NCI-H748 treated with DMSO at 0.1 percent for 48 hours (cell line): ENCODE data around the gene BNC1.
"Not testable (repeated sequence)": the region's sequence is repeated elsewhere in the genome, so short reads cannot be mapped to it uniquely, and the experiment has no call there.

ENCODE experiments used
- DNase-seq: peaks from one replicate; lab custom pipeline; 2025; lab: John Stamatoyannopoulos, UW

The BNC1 gene

DNA sequence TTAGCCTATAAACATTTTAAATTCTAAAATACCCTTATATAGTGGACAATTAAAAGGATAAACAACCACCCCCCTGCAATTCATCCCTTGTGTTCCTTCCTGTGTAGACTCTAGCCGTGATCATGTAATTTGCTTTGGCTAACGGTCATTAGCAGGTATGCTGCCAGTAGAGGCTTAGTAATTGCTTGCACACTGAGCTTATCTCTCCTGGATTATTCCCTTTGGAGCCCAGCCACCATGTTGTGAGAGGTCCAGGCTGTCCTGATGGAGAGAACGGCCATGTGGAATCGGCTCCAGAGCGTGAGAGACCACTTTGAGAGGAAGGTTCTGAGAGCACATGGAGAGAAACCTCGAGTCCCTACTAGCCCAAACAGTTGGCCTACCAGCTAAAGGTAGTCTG is 11.0 kb upstream of the BNC1 start:
- DNase-seq = no peak

DNA sequence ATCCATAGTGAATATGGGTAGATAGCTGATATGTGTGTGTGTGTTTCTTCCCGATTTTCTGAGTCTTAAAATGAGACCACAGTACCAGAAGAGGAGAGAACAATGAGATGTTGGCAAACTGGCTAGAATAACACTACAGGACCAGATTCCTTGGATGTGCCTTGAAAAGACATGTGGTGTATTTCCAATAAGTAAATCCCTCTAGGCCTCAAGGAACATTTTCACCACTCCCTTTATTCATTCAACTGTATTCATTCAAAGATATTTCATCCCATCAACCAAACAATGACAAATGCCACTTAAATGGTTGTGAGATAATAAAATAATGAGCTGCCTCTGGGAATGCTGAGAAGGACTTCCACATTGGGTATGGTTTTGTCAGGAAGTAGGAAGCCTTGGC is 8.7 kb upstream of the BNC1 start:
- DNase-seq = no peak

DNA sequence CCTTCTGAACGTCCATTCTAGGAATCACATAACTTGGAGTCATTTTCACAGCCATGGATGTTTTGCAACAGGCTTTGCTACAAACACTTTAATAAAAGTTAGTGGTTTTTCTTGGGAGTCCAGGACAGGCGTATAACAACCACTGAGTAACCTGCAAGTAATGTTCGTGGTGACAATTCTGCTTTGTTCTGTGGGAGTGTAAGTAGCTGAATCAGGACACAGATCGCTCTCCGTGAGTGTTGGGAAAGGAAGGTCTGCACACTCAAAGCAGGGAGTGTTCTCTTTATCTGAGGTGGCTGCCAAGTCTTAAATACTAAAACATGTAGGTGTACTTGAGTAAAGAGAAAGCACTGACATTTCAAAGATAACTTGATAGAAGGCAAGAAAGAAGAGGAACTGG is 7.9 kb upstream of the BNC1 start:
- DNase-seq = no peak

DNA sequence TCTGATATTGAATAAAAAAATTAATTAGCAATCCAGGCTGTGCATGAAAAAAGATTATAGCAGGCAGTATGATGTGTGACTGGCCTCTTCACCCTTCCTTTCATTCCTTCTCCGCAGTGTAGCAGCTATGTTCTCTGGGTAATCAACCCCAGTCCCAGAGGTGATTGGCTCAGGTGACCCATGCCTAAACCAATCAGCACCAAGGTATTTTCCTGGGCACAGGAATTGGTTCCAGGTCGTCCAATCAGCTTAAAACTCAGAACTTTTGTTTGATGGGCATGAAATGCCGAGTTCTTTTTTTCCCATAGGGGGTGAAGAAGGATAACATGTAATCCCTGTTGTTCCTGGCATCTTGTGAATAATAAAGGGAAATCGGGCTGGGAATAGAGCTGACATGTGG is 5.8 kb upstream of the BNC1 start:
- DNase-seq = no peak

DNA sequence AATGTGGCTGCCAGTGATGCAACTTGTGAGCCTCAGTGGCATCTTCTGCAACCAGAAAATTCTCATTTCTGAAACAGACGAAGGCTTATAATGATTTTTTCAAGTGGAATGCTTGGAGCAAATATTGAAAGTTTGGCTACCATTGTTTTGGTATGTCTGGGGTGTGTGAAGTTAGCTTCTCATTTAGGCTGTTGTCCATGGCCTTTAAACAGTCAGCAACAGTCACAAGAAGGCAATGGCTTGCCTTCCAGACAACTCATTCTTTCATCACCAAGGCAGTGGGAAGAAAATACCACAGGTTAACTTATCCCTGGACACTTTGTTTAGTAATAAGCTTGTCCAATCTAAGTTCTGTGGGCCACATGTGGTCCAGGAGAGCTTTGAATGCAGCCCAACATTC is 4.7 kb upstream of the BNC1 start:
- no peak for DNase-seq

DNA sequence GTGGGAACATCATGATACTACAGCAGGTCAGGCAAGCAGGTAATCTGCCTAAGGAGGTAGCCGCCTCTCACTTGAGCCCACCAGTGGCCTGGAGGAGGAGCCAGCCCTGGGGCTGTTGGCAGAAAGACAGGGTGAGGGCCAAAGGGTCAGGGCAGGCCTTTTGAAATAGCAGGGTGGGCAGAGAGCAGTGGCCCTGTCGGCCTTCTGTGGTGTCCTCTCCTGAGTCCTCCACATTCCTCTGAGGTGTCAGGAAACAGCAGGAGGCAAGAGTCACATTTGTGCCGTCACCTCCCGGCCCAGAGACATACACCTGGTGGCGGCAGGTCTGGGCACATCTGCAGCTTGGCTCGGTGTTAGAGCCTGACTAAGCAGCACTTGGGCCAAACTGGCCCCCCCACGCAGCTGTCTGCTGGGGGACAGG is 3.9 kb upstream of the BNC1 start:
- no peak for DNase-seq

DNA sequence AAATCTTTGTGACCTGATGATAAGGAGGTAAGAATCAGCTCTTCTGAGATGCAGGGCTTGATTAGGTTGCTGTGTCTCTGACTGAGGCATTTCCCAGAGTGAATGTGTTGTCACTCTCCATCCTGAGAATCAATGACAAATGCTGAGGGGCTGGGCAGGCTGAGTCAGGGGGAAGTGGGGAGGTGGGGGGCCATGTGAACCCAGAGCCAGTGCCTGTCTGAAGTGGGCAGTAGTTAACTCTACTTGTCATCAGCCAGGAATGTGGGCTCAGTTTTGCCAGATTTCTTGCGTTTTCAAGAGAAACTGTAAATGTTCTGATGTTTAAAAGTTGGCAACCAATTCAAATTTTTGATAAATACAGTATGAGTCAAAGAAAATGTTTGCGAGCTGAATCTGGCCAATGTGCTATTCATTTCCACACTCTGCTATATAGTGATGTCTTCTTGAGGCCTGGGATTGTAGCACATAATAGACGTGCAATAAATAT is 3.1 kb upstream of the BNC1 start:
- DNase-seq = no peak

DNA sequence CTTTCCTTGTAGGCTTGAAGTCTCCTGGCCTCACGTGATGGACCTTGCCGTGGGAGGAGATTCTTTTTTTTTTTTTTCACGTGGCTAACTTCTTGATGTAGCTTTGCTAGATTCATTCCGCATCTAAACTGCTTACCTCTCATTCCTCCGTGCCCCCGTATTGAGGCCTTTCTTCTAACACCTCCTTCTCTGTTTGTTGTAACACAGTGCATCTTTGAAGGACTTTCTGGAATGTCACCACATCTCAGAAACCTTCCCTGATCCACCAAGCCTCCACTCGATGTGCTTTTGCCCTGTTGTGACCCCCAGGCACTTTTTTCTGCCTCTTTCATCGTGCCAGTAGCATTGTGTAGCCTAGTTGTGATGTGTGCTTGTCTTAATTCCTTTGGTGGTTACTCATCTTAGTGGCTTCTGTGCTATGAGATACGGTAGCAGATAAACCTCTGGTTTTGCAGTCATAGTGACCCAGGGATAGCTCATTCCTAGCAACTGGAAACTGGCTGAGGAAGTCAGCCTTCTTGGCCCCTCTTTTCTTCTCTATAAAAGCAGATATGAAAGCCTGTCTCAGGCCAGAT is 1.6 kb upstream of the BNC1 start:
- DNase-seq = no peak

DNA sequence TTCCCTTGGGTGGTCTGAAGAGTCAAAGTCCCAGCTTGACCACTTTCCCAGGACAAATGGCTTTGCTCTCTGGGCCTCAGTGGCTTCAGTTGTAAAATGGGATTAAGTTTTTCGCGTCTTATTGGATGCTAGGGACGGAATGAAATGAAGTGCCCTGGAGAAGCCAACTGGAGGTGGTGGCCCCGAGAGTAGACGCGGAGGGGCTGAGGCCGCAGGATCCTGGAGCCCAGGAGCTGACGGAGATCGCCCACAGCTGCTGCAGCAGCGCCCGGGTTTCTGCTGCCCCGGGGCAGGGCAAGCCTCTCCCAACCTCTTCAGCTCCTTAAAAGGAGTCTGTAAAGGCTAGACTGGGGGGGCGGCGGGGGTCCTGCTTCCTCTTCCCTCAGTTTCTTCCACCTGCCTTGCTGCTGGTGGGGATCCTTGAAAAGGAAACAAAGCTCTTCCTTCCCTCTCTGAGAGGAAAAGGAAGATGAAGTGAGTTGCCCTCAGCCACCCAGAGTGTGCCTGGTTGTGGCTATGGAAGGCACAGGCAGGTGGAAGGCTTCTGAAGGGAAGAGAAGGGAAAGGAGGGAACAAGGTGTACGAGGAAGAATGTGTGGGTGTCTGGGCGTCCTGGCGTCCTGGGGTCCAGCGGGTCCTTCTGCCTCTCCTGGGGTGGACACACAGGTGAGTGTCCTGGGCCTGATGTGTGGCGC is 967 bp upstream of the BNC1 start:
- no peak for DNase-seq

DNA sequence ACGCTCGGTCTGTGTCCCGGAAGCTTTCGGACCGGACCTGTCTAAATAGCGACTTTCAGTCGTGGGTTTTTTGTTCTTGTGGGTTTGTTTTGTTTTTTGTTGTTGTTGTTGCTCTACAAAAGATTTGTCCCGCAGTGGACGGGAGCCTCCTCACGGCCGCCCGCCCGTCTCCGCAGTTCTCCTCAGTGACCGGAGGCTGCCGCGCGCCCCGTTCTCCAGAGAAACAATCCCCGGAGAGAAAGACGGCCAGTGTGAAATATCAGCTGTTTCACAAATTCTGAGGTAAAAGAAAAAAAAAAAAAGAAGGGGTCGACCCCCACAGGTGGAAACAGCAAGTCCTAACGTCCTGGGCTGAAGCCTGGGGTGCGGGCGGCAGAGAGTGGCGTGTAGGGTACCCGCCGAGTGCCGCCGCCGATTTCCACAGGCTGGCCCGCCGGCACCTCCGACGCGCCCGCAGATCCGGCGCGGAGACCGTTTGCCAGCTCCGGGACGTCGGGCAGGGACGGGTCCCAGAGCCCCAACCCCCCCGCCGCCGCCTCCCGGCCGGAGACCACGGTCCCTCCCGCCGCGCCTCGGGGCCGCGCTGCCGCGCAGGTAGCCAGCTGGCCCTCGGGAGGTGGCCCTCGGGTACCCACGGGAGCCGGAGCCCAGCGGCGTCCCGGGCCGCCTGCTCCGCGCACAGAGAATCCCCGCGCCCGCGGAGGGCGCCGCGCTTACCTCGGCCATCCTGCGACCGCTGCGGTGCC is 478 bp downstream of the BNC1 start:
- DNase-seq = no peak

DNA sequence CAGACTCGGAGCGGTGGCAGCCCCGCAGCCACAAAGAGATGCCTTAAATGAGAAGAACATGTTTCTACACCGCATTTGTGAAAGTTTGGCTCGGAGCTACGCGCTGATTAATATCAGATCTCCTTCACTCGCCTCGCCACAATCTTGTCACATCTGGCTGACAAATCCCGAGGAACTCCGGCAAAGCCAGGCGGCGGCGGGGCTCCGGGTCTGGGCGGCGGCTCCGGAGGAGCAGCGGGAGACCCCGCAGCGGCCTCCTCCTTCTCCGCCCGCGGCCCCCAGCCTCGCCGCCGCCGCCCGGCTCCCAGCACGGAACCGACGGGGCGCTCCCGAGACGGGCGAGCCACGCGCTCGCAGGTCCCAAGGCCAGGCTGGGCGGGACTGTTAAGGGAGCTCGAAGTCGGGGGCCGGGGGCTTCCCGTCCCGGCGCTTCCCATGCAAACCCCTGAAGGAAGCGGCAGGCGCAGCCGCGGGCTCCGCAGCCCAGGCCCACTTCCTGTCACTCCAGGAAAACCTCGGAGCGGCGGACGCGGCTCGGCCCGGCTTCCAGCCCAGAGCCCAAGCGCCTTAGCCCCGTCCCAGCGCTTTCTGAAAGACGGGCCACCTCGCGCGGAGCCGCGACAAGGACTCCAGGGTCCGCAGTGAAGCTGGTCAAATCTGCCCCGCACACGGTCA is 1.2 kb downstream of the BNC1 start:
- no peak for DNase-seq

DNA sequence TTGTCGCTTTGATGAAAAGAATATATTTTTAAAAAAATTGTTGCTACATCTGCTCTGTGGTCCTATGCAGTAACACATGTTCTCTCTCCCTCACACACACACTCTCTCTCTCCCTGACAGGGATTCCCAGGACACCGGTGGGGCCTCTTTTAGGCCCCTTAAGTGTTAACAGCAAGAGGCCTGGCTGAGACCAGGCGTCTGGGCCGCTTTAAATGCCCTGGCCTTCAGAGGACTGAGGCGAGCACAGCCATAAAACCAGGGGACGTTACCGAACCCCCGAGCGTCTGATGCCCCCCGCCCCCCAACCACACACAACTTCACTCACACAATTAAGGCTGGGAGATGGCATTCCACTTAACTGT is 1.7 kb downstream of the BNC1 start:
- no peak for DNase-seq

DNA sequence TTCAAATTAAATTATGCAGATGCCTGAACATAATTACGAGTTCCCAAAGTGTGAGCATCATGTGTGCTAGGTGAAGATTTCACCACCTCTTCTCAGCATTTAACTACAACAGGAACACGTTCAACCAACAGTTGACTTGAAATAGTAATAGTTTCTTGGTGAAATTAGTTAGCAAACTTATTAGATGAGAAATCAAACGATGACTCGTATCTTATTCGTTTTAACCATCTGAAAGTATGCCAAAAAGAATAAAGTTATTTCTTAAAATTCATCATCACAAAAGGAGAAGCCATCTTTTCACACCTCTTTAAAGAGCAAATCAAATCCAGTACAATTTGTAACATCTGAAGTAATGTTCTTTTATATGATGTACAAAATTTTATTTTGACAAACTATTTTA is 2.3 kb downstream of the BNC1 start:
- DNase-seq = no peak

DNA sequence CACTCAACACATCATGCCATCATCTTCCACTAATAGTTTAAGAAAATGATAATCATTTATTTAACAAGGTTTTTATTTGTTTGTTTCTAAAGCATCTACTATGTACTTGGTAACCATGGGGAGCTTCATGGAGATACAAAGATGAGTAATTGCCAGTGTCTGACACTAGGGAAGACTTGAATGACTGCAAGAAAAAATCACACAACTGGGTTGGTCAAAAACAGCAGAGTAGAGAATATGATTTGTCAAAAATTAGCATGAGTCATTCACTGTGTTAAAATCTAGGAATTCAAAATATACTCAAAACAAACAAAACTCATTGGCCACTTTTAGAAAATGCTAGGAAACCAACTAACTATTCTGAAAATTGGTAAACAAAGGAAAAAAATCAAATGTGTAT is 6.3 kb downstream of the BNC1 start:
- DNase-seq = no peak

DNA sequence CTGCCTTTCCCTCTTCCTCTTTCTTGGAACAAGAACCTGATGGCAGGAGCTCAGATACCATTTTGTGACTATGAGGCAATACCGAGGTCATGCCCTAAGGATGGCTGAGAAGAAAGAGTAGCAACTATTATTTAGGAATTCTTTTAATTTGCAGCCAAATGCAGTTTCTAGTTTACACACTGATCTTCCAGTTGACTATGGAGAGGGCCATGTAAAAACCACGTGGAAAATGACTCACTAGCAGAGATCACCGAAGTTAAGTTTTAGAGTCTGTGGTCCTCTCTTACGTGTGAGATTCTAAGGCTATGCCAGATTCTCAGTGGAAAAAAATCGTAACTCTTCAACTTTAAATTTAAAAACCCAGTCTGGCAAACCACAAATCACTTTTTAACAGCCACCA is 7.8 kb downstream of the BNC1 start:
- no peak for DNase-seq

DNA sequence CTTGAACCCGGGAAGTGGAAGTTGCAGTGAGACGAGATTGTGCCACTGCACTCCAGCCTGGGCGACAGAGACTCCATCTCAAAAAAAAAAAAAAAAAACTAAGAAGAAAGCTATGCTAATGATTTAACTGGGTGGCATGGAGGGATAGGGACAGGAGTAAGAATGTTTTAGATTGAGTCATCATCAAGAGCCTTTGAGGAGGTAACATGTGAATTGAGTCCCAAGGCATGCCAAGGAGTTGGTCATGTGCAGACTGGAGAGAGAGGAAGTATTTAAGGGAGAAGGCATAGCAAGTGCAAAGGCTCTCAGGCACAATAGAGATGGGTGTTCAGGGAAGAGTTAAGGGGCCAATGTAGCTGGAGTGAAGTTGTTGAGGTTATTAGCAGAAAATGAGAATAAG is 9.1 kb downstream of the BNC1 start:
- no peak for DNase-seq

DNA sequence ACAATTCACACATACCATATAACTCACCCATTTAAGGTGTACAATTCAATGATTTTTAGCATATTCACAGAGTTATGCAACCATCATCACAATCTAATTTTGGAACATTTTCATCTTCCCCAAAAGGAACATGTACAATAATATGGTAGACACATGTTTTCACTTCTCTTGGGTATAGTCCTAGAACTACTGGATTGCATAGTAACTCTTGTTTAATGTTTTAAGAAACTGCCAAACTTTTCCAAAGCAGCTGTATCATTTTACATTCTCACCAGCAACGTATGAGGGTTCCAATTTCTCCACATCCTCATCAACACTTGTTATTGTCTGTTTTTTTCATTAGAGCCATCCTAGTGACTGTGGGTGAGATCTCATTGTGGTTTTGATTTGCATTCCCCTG is 14.3 kb downstream of the BNC1 start:
- no peak for DNase-seq

DNA sequence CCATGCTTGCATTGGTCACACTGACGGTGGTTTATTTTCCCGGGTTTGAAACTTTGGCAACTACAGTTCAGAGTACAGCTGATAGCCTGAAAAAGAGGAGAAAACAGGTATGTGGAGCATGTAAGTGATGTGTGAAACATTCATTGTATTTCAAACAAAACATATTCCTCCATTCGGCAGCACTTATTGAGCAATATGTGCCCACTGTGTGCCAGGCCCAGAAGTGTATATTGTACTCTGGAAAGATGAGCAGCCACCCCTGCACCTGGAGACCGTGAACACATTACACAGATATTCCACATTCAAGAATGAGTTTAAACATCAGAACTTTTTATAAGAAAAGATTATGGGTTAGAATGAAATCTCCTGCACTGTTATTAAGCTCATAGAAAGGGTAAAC is 16.3 kb downstream of the BNC1 start:
- DNase-seq = no peak

DNA sequence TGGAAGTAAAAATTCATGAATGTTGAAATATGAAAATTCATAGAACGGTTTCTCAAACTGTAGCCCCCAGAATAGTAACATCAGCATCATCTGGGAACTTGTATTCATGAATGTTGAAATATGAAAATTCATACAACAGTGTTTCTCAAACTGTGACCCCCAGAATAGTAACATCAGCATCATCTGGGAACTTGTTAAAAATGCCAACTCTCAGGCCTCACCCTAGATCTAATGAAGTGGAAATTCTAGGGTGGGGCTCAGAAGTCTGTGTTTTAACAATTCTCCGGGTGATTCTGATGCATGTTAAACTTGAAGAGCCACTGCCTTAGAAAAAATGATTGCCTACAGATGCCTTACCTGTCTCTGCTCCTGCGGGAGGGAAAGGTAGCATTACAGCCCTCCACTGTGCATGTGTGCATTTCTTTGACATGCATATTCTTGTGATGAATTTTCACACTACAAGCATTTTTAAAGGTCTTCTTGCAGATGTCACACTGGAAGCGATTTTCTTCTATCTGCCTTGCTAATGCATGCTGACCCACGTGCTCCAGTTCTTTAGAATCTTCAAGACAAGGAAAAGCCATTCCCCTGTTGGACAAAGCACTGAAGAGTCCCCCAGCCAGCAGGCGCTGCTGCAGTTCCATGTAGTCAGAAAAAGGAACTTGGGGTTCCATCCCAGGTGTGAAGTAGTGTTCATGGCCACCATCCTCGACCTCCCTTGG is 21.7 kb downstream of the BNC1 start:
- DNase-seq = no peak

DNA sequence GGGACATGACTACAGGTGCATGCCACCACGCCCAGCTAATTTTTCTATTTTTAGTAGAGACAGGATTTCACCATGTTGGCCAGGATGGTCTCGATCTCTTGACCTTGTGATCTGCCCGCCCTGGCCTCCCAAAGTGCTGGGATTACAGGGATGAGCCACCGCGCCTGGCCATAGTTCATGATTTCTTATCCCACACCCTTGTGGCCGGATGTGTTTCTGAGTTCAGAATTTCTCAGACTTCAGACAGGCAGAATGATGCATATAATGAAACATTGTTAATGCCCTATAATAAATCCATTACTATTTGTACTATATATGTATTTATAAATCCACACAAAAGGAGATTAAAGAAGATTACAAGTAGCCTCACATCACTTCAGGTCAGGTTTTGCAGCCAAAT is 22.3 kb downstream of the BNC1 start:
- not testable (repeated sequence) for DNase-seq

DNA sequence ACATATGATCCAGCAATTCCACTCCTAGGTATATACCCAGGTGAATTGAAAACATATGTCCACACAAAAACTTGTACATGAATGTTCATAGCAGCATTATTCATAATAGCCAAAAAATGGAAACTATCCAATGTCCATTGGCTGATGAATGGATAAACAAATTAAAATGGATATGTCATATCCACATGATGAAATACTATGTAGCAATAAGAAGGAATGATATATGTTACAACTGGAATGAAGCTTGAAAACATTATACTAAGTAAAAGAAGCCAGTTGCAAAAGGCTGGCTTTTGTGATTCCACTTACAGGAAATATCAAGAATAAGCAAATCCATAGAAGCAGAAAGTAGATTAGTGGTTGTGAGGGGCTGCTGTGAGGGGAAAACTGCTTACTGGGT is 33.7 kb downstream of the BNC1 start:
- no peak for DNase-seq

DNA sequence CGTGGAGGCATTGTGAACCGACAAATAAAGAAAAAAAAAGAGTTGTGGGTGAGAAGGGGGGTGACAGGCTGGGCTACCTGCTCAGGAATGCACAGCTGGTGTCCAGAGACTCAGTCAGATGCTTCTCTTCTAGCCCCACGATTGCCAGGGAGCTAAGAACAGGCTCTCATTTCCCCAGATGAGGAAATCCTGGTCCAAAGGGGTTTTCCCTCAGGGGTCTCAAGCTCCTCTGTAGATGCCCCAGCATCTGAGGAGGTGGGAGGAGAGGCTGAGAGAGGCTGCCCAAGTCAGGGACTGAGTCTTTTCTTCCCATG is 35.5 kb downstream of the BNC1 start:
- DNase-seq = no peak
